WTC11 (cell line): ENCODE results near the gene GZMB. TPM values are rescaled to one million over a fixed set of nuclear protein-coding genes. Genes with fewer than 3 reads are reported as not detected.

Experiments
- ATAC-seq: fragments of 200-7000 bp; cut with Tn5 transposase; 2 replicates; pipeline ENCODE4 v1.10.0; 2021; ENCODE audit warnings: mild to moderate bottlenecking, moderate library complexity
- Bru-seq: library from RNA; stranded (reverse); fragments of 400-500 nt; gene quantifications from one replicate; lab custom pipeline; 2021; lab: Mats Ljungman, UMichigan
- CTCF ChIA-PET: fragments of 300-600 bp; sonication (Branson Sonifier 250); formaldehyde crosslinking; loops from one replicate; lab custom pipeline; 2021; ENCODE audit warnings: antibody characterized with exemption; lab: Charles Lee
- POLR2A ChIA-PET: fragments of 350-600 bp; sonication (Branson Sonifier 250); formaldehyde crosslinking; loops from one replicate; lab custom pipeline; 2021; ENCODE audit warnings: antibody characterized with exemption; lab: Charles Lee
- DNase-seq: peaks from one replicate; pipeline ENCODE4 v3.0.0; 2021; ENCODE audit warnings: low spot score
- H3K27ac Mint-ChIP-seq: 2 replicates; pipeline ENCODE4 v1.8.0; 2021; ENCODE audit warnings: mixed read lengths
- H3K27me3 Mint-ChIP-seq: 2 replicates; pipeline ENCODE4 v1.8.0; 2021; ENCODE audit warnings: low read depth, mild to moderate bottlenecking, moderate library complexity, mixed read lengths
- H3K36me3 Mint-ChIP-seq: 2 replicates; pipeline ENCODE4 v1.8.0; 2021; ENCODE audit warnings: mixed read lengths
- H3K4me1 Mint-ChIP-seq: 2 replicates; pipeline ENCODE4 v1.8.0; 2022; ENCODE audit warnings: mixed read lengths
- H3K4me3 Mint-ChIP-seq: 2 replicates; pipeline ENCODE4 v1.8.0; 2021; ENCODE audit warnings: mild to moderate bottlenecking, moderate library complexity, mixed read lengths
- H3K9me3 Mint-ChIP-seq: 2 replicates; pipeline ENCODE4 v1.8.0; 2021; ENCODE audit warnings: mixed read lengths
- ARID4B ChIP-seq: sonication (generic); formaldehyde crosslinking; IDR thresholded peaks from 2 replicates; pipeline ENCODE4 v1.8.0; 2023; ENCODE audit warnings: missing genetic modification reagents, mild to moderate bottlenecking, borderline replicate concordance
- ATF2 ChIP-seq: sonication (generic); formaldehyde crosslinking; IDR thresholded peaks from 2 replicates; pipeline ENCODE4 v1.8.1; 2022; ENCODE audit warnings: low read depth, missing genetic modification reagents, borderline replicate concordance
- CREB1 ChIP-seq: sonication (generic); formaldehyde crosslinking; IDR thresholded peaks from 2 replicates; pipeline ENCODE4 v1.8.0; 2023; ENCODE audit warnings: mild to moderate bottlenecking, missing genetic modification reagents
- E2F1 ChIP-seq: sonication (generic); formaldehyde crosslinking; IDR thresholded peaks from 2 replicates; pipeline ENCODE4 v1.8.0; 2022; ENCODE audit warnings: mild to moderate bottlenecking, missing genetic modification reagents
- ELF4 ChIP-seq: sonication (generic); formaldehyde crosslinking; IDR thresholded peaks from 2 replicates; pipeline ENCODE4 v1.8.1; 2022; ENCODE audit warnings: low read depth, mild to moderate bottlenecking, moderate library complexity, missing genetic modification reagents
- EMX1 ChIP-seq: fragments of 250-450 bp; sonication (Bioruptor Pico); IDR thresholded peaks from 2 replicates; pipeline ENCODE4 v1.8.0; 2021; ENCODE audit warnings: mild to moderate bottlenecking
- GRHL2 ChIP-seq: fragments of 250-450 bp; sonication (Bioruptor Pico); IDR thresholded peaks from 2 replicates; pipeline ENCODE4 v1.8.0; 2022; ENCODE audit warnings: mild to moderate bottlenecking, moderate library complexity; ENCODE audit not compliant: insufficient replicate concordance, severe bottlenecking
- JAZF1 ChIP-seq: fragments of 250-450 bp; sonication (Bioruptor Pico); IDR thresholded peaks from 2 replicates; pipeline ENCODE4 v1.9.0; 2021; ENCODE audit warnings: moderate library complexity, mild to moderate bottlenecking, inconsistent platforms
- NFATC4 ChIP-seq: fragments of 250-450 bp; sonication (Bioruptor Pico); IDR thresholded peaks from 2 replicates; pipeline ENCODE4 v1.9.0; 2021; ENCODE audit warnings: mild to moderate bottlenecking
- NFE2L1 ChIP-seq: sonication (generic); formaldehyde crosslinking; IDR thresholded peaks from 2 replicates; pipeline ENCODE4 v1.8.1; 2023; ENCODE audit warnings: missing genetic modification reagents
- NFYB ChIP-seq: sonication (generic); formaldehyde crosslinking; conservative IDR thresholded peaks from 2 replicates; pipeline ENCODE4 v1.8.0; 2022; ENCODE audit warnings: low read depth, missing genetic modification reagents
- NR2C2 ChIP-seq: sonication (generic); formaldehyde crosslinking; IDR thresholded peaks from 2 replicates; pipeline ENCODE4 v1.8.0; 2022; ENCODE audit warnings: mild to moderate bottlenecking, missing genetic modification reagents
- PRRX2 ChIP-seq: fragments of 250-450 bp; sonication (Bioruptor Pico); IDR thresholded peaks from 2 replicates; pipeline ENCODE4 v1.8.0; 2021; ENCODE audit warnings: mild to moderate bottlenecking
- TEAD4 ChIP-seq: sonication (generic); formaldehyde crosslinking; IDR thresholded peaks from 2 replicates; pipeline ENCODE4 v1.8.0; 2022; ENCODE audit warnings: mild to moderate bottlenecking, missing genetic modification reagents
- TP53 ChIP-seq: sonication (generic); formaldehyde crosslinking; IDR thresholded peaks from 2 replicates; pipeline ENCODE4 v1.8.1; 2023; ENCODE audit warnings: mild to moderate bottlenecking, missing genetic modification reagents
- ZNF121 ChIP-seq: sonication (generic); formaldehyde crosslinking; IDR thresholded peaks from 2 replicates; pipeline ENCODE4 v1.8.0; 2023; ENCODE audit warnings: missing genetic modification reagents
- ZNF232 ChIP-seq: sonication (generic); formaldehyde crosslinking; IDR thresholded peaks from 2 replicates; pipeline ENCODE4 v1.8.0; 2022; ENCODE audit warnings: mild to moderate bottlenecking, missing genetic modification reagents
- long read RNA-seq, 3 experiments: library from RNA in 1 of 3; library from capped mRNA in 1 of 3; library from polyadenylated mRNA in 1 of 3; unstranded in 2 of 3; stranded (forward) in 1 of 3; transcript quantifications; one replicate each; pipeline ENCODE4 v2.0.0, GENCODE V29; 2021
- total RNA-seq: library from RNA; stranded (reverse); gene quantifications from 3 replicates; pipeline ENCODE4 v1.2.3, GENCODE V29; 2021
- TF ChIP-seq, protein P1 (sequence below): sonication (generic); formaldehyde crosslinking; IDR thresholded peaks from 2 replicates; pipeline ENCODE4 v1.8.1; 2023; ENCODE audit warnings: mild to moderate bottlenecking, missing genetic modification reagents
- TF ChIP-seq, protein P2 (sequence below): sonication (generic); formaldehyde crosslinking; IDR thresholded peaks from 2 replicates; pipeline ENCODE4 v1.8.1; 2023; ENCODE audit warnings: mild to moderate bottlenecking, missing genetic modification reagents

Gene GZMB
- total RNA-seq (0.68 to 1.4 TPM (median 0.82 TPM) in 3 replicates), Bru-seq, nascent RNA (not detected)
- long read RNA-seq, experiment 1 = 0 reads
- long read RNA-seq, experiment 2 = 0 reads
- long read RNA-seq, experiment 3 = 0 reads

DNA sequence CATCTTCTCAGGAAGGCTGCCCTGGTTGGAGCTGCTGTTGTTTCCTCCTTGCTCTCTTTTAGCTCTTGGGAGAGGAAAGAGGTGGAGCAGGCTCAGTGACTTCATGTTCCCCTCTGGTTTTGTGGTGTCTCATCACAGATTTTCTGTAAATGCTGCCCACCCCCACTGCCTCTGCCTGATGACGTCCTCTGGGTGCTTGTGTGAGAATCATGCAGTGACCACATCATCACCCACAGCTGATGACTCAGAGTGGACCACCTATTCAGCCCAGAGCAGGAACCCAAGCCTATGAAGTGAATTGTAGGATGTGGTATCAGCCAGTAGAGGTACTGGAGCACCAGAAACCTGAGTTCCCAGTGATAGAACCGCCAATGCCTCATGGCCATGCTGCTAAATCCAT is at the start of gene GZMB:
Gene GZMB (minus strand): TSS at position 33 of the 400 bp plus-strand sequence. CDS start 30 bp downstream, at position 3.
- Mint-ChIP-seq H3K27ac (no peak within 1 kb of the TSS), H3K36me3 (no peaks in the 10 kb centered on the region), H3K27me3 (peaks cover 2% of the 10 kb centered on the region; the same call in 1 of the 2 replicates), H3K9me3 (no peaks in the 10 kb centered on the region), H3K4me3 (no peak within 1 kb of the TSS), H3K4me1 (no peaks in the 10 kb centered on the region)
- ATAC-seq = no peak
- POLR2A ChIA-PET = no interaction called here
- DNase-seq = no peak
- TF ChIP-seq ARID4B (CRISPR knock-in tag) = no peak
- no peak for TF ChIP-seq ATF2 (CRISPR knock-in tag)
- no peak for TF ChIP-seq NFATC4 (CRISPR knock-in tag)
- no peak for TF ChIP-seq TP53 (CRISPR knock-in tag)
- TF ChIP-seq, protein P1, sequence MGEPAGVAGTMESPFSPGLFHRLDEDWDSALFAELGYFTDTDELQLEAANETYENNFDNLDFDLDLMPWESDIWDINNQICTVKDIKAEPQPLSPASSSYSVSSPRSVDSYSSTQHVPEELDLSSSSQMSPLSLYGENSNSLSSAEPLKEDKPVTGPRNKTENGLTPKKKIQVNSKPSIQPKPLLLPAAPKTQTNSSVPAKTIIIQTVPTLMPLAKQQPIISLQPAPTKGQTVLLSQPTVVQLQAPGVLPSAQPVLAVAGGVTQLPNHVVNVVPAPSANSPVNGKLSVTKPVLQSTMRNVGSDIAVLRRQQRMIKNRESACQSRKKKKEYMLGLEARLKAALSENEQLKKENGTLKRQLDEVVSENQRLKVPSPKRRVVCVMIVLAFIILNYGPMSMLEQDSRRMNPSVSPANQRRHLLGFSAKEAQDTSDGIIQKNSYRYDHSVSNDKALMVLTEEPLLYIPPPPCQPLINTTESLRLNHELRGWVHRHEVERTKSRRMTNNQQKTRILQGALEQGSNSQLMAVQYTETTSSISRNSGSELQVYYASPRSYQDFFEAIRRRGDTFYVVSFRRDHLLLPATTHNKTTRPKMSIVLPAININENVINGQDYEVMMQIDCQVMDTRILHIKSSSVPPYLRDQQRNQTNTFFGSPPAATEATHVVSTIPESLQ (CRISPR knock-in tag) = no peak
- no peak for TF ChIP-seq ZNF121 (CRISPR knock-in tag)
- no peak for TF ChIP-seq NFE2L1 (CRISPR knock-in tag)
- no peak for TF ChIP-seq NR2C2 (CRISPR knock-in tag)
- no peak for TF ChIP-seq EMX1 (CRISPR knock-in tag)
- TF ChIP-seq CREB1 (CRISPR knock-in tag) = no peak
- no peak for TF ChIP-seq NFYB
- no peak for TF ChIP-seq TEAD4 (CRISPR knock-in tag)
- TF ChIP-seq JAZF1 (CRISPR knock-in tag) = no peak
- no peak for TF ChIP-seq GRHL2 (CRISPR knock-in tag)
- no peak for TF ChIP-seq PRRX2 (CRISPR knock-in tag)
- no peak for TF ChIP-seq ZNF232 (CRISPR knock-in tag)
- TF ChIP-seq, protein P2, sequence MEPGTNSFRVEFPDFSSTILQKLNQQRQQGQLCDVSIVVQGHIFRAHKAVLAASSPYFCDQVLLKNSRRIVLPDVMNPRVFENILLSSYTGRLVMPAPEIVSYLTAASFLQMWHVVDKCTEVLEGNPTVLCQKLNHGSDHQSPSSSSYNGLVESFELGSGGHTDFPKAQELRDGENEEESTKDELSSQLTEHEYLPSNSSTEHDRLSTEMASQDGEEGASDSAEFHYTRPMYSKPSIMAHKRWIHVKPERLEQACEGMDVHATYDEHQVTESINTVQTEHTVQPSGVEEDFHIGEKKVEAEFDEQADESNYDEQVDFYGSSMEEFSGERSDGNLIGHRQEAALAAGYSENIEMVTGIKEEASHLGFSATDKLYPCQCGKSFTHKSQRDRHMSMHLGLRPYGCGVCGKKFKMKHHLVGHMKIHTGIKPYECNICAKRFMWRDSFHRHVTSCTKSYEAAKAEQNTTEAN (CRISPR knock-in tag) = no peak
- no peak for TF ChIP-seq E2F1 (CRISPR knock-in tag)
- no peak for TF ChIP-seq ELF4
- CTCF ChIA-PET = interaction anchor here (1.0 kb wide), 1 partner anchor 18 kb away, joined by 3 read pairs; no protein-coding TSS in a partner anchor
